Measurements from ENCODE around the gene RYR2.

Gene RYR2

GRCh38 chr1:237507005-237507404, 465.0 kb downstream of the RYR2 start:
- TF ChIP-seq, protein P1, sequence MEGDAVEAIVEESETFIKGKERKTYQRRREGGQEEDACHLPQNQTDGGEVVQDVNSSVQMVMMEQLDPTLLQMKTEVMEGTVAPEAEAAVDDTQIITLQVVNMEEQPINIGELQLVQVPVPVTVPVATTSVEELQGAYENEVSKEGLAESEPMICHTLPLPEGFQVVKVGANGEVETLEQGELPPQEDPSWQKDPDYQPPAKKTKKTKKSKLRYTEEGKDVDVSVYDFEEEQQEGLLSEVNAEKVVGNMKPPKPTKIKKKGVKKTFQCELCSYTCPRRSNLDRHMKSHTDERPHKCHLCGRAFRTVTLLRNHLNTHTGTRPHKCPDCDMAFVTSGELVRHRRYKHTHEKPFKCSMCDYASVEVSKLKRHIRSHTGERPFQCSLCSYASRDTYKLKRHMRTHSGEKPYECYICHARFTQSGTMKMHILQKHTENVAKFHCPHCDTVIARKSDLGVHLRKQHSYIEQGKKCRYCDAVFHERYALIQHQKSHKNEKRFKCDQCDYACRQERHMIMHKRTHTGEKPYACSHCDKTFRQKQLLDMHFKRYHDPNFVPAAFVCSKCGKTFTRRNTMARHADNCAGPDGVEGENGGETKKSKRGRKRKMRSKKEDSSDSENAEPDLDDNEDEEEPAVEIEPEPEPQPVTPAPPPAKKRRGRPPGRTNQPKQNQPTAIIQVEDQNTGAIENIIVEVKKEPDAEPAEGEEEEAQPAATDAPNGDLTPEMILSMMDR (IDR thresholded peaks at IDR 0.05) = no peak
- Mint-ChIP-seq H3K9me3 (no peaks in the 10 kb centered on the region), H3K27me3 (ENCODE audit: low read depth, poor library complexity) (peaks cover 4% of the 10 kb centered on the region), H3K36me3 (ENCODE audit: low read depth) (no peaks in the 10 kb centered on the region), H3K4me1 (no peaks in the 10 kb centered on the region), H3K27ac (no peak overlapping the region), H3K4me3 (no peak overlapping the region)
- DNase-seq = no peak

DNA sequence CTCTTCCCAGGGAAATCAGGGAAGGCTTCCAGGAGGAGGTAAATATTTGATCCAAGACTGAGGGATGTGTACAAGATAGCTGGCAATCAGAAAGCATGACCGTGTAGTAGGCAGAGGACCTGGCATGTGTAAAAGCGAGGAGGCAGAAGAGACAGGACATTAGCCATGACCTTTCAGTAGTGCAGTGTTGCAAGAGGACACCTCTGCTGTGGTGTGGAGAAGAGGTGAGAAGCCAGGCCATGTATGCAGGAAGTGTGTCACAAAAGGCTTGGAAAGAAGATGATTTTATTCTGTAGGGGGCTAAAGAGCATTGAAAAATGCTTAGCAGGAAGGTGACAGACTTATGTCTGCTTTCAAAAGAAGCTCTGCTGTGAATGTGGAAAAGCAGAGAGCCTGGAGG, 467.8 kb downstream of the RYR2 start:
- H3K4me3 Mint-ChIP-seq = no peak overlapping the region
- no peaks in the 10 kb centered on the region for H3K4me1 Mint-ChIP-seq
- no peak overlapping the region for H3K27ac Mint-ChIP-seq
- no peaks in the 10 kb centered on the region for H3K27me3 Mint-ChIP-seq (ENCODE audit: low read depth, poor library complexity)
- H3K9me3 Mint-ChIP-seq = no peaks in the 10 kb centered on the region
- TF ChIP-seq, protein P1 (IDR thresholded peaks at IDR 0.05) = no peak
- no peak for DNase-seq
- H3K36me3 Mint-ChIP-seq (ENCODE audit: low read depth) = no peaks in the 10 kb centered on the region

- TF ChIP-seq, protein P1 (IDR thresholded peaks at IDR 0.05) = no peak
Measured at GRCh38 chr1:237525102-237525501, 483.1 kb downstream of the RYR2 start.

DNA sequence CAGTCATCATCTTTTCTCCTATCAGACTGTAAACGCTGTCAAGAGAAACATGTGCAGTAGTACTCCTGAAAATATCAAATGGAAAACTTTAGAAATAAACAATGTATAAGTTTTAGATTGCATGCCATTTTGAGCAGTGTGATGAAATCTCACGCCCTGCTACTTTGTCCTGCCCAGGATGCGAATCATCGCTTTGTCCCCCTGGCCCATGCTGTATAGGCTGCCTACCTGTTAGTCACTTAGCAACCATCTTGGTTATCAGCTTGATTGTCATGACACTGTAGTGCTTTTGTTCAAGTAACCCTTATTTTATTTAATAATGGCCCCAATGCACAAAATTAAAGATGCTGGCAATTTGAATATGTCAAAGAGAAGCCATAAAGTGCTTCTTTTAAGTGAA, 485.8 kb downstream of the RYR2 start:
- H3K4me3 Mint-ChIP-seq = no peak overlapping the region
- no peaks in the 10 kb centered on the region for H3K4me1 Mint-ChIP-seq
- H3K27me3 Mint-ChIP-seq (ENCODE audit: low read depth, poor library complexity) = no peaks in the 10 kb centered on the region
- no peaks in the 10 kb centered on the region for H3K36me3 Mint-ChIP-seq (ENCODE audit: low read depth)
- TF ChIP-seq, protein P1 (IDR thresholded peaks at IDR 0.05) = no peak
- no peak for DNase-seq
- H3K27ac Mint-ChIP-seq = no peak overlapping the region
- no peaks in the 10 kb centered on the region for H3K9me3 Mint-ChIP-seq

More at GRCh38 chr1:237525102-237525501, 483.1 kb downstream of the RYR2 start:
- Mint-ChIP-seq H3K9me3 (no peaks in the 10 kb centered on the region), H3K4me3 (no peak overlapping the region), H3K36me3 (ENCODE audit: low read depth) (no peaks in the 10 kb centered on the region), H3K27ac (no peak overlapping the region), H3K27me3 (ENCODE audit: low read depth, poor library complexity) (no peaks in the 10 kb centered on the region), H3K4me1 (no peaks in the 10 kb centered on the region)
- no peak for DNase-seq

DNA sequence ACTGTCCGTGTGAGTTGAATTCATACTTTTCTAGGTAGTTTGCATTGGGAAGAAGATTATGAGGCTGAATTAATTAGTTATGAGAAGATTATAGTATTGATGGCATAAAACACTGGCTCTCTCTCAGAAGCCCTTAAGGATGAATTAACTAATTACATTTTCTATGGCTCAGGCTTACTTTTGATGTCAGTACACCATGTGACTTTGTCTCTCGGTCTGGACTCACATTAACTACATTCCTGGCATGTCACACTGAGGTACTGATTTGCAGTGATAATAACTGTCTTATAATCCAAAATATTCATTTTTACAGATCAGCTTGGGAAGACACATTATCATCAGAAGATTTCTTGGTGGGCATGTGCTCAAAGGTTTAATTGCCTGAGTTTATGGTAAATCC, 486.6 kb downstream of the RYR2 start:
- Mint-ChIP-seq H3K4me3 (no peak overlapping the region), H3K4me1 (no peaks in the 10 kb centered on the region), H3K27ac (no peak overlapping the region), H3K36me3 (ENCODE audit: low read depth) (no peaks in the 10 kb centered on the region), H3K9me3 (no peaks in the 10 kb centered on the region), H3K27me3 (ENCODE audit: low read depth, poor library complexity) (no peaks in the 10 kb centered on the region)
- no peak for DNase-seq
- TF ChIP-seq, protein P1 (IDR thresholded peaks at IDR 0.05) = no peak

- DNase-seq = no peak
- peaks cover 3% of the 10 kb centered on the region for H3K27me3 Mint-ChIP-seq (ENCODE audit: low read depth, poor library complexity)
- no peak overlapping the region for H3K27ac Mint-ChIP-seq
- no peaks in the 10 kb centered on the region for H3K9me3 Mint-ChIP-seq
- TF ChIP-seq, protein P1 (IDR thresholded peaks at IDR 0.05) = no peak
- H3K4me3 Mint-ChIP-seq = no peak overlapping the region
- H3K4me1 Mint-ChIP-seq = no peaks in the 10 kb centered on the region
- no peaks in the 10 kb centered on the region for H3K36me3 Mint-ChIP-seq (ENCODE audit: low read depth)
Measured at GRCh38 chr1:237539055-237539454, 497.1 kb downstream of the RYR2 start.

Measured in nephron progenitor cell (in vitro differentiated cells).